ENCODE results near the gene POLA1.

DNA sequence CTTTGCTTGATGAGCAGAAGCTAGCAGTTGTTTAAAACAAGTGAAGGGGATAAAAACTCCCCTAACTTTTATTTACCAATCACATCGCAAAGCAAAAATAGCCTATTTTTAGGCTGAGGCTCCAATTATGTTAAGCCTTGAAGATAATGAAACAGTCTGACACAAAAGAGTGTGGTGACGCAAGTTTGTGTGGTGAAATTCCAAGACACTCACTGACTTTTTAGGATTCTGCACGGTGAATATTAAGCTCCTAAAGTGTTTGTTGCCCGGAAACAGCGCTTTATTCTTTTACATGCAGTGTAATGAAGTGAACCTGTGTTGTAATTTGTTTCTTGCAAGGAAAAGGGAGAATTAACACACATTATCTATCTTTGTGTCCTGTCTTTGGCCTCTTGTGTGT lies 74.8 kb downstream of the POLA1 start:
- TF ChIP-seq CTCF (IDR thresholded peaks at IDR 0.05; ENCODE audit: poor library complexity) (no peak), EZH2phosphoT487 (IDR thresholded peaks at IDR 0.05; ENCODE audit: low read depth, severe bottlenecking, unreplicated experiment) (no peak), EZH2 (IDR thresholded peaks at IDR 0.05; ENCODE audit: borderline replicate concordance) (no peak)

Data from hepatocyte (in vitro differentiated cells).